GM12865 (cell line): ENCODE results near the gene FUBP1.

ENCODE experiments used
- DNase-seq: peaks from one replicate; pipeline ENCODE4 v3.0.0; 2010; ENCODE audit warnings: low read depth
- H3K4me3 ChIP-seq: 2 replicates; pipeline ENCODE4 v1.5.1; 2011; ENCODE audit warnings: mild to moderate bottlenecking, low read depth, low read length, control low read depth
- TF ChIP-seq, protein P1 (sequence below): IDR thresholded peaks from 2 replicates; pipeline ENCODE4 v1.5.1; 2011; ENCODE audit warnings: low read length, control low read depth, low read depth, inconsistent platforms; ENCODE audit not compliant: insufficient read depth; ENCODE audit errors: missing control alignments

Gene FUBP1

DNA sequence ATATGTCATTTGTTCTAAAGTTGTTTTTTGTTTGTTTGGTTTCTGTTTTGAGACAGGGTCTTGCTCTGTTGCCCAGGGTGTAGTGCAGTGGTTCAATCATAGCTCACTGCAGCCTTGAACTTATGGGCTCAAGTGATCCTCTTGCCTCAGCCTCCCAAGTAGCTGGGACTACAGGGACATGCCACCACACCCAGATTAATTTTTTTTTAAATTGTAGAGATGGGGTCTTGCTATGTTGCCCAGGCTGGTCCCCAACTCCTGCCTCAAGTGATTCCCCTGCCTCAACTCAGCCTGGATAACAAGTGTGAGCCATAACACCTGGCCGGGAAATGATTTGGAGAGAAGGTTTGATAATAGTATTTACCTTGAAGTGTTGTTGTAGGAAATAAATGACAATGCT lies 72.2 kb downstream of the FUBP1 start:
- TF ChIP-seq, protein P1, sequence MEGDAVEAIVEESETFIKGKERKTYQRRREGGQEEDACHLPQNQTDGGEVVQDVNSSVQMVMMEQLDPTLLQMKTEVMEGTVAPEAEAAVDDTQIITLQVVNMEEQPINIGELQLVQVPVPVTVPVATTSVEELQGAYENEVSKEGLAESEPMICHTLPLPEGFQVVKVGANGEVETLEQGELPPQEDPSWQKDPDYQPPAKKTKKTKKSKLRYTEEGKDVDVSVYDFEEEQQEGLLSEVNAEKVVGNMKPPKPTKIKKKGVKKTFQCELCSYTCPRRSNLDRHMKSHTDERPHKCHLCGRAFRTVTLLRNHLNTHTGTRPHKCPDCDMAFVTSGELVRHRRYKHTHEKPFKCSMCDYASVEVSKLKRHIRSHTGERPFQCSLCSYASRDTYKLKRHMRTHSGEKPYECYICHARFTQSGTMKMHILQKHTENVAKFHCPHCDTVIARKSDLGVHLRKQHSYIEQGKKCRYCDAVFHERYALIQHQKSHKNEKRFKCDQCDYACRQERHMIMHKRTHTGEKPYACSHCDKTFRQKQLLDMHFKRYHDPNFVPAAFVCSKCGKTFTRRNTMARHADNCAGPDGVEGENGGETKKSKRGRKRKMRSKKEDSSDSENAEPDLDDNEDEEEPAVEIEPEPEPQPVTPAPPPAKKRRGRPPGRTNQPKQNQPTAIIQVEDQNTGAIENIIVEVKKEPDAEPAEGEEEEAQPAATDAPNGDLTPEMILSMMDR: no peak
- no peak overlapping the region for H3K4me3 ChIP-seq
- no peak for DNase-seq

DNA sequence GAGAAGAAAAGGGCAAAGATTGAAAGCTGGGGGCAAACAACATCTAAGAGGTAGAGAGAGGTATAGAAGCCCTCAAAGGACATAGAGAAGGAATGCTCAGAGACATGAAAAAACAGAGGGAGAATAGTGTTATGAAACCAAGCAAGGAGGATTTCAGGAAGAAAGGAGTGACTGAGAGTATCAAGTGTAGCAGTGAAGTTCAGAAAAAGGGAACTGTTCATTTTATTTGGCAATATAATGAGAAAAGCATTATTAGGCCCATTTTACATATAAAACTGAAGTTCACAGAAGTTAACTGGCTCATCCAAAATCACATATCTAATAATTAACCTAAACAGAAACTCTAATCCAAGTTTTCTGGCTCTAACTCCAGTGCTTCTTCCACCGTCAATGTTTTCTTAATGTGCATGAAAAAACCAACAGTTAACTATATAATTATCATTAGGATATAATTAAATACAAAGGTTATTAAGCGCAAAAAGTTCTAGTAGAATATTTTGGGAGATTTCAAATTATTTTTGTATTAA lies 72.8 kb downstream of the FUBP1 start:
- TF ChIP-seq, protein P1: no peak
- DNase-seq: no peak
- H3K4me3 ChIP-seq: no peak overlapping the region

DNA sequence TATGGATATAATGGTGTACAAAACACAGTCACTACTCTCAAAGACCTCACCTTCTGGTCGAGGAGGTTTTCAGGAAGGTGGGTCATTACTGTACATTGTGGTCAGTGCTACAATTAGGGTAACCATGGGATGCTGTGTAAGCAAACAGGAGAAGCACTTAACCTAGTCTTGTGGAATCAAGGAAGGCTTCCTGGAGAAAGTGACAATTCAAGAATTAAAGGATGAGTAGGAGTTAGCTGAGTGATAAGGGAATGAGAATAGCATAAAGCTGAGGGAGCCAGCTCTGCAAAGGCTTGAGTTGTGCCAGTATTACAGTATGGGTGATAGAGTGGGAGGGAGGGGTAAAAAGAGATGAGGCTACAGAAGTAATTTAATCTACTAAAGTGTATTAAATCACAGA lies 73.3 kb downstream of the FUBP1 start:
- DNase-seq: no peak
- TF ChIP-seq, protein P1: no peak

DNA sequence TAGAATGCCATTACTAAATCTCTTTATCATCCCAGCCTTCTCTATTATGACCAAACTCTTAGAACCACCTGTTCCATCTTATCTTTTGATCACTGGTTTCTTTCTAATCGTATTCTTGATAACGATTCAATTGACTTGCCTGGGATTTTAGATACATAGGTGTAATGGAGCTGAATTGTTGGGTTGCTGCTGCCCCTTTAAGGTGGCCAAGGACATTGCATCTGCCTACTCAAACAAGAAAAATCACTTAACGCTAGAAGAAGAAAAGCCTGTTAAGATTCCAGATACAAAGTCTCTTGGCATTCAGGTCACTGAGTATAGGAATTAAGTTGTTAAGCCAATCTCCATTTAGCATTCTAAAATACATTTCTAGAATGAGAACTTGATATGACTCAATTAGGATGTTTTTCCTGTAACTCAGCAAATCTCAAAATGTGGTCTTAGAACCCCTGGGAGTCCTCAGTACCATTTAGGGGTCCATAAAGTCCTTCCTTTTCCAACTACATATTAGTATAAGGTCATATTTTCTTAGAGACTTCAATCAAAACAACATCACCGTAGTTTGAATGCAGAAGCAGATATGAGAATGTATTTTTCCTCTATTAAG lies 78.1 kb downstream of the FUBP1 start:
- TF ChIP-seq, protein P1: peak; percentile 62
- no peak overlapping the region for H3K4me3 ChIP-seq
- peak; percentile 66 for DNase-seq

More for the DNA sequence above, 73.3 kb downstream of the FUBP1 start:
- H3K4me3 ChIP-seq: no peak overlapping the region

DNA sequence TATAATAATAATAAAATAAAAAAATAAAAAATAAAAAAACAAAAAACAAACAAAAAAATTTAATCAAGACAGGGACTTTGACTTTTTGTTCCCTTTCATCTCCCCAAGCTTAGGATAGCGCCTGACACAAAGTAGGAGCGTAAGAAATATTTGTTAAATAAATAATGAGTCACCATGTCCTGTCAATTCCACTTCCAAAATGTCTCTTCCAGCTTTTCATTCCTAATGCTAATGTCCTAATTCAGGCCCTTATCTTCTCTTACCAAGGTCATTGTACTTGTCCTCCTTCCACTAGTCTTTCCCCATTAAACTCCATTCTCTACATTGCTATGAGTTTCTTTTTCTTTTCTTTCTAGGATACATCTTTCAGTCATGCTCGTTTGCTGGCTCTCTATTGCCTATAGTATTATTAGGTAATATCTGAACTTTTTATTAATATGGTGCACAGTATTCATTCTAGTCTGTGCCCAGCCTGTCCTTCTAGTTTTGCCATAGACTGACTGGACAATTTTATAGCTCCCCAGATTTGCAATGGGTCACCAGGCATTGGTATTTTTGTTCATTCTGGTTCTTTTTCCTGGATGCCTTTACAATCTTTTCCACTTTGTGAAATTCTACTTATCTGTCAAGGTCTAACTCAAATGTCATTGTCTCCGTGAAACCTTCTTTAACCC lies 79.1 kb downstream of the FUBP1 start:
- TF ChIP-seq, protein P1: no peak
- no peak overlapping the region for H3K4me3 ChIP-seq
- DNase-seq: no peak
